Right cardiac atrium (tissue), 5 donors: ENCODE results near the gene PRKN. TPM values are rescaled to one million over a fixed set of nuclear protein-coding genes. Genes with fewer than 3 reads are reported as not detected.

Experiments
- ATAC-seq, 2 donors: fragments of 200-7000 bp; cut with Tn5 transposase; one replicate each; pipeline versions ENCODE4 v1.8.0 to v1.9.1; 2020; ENCODE audit warnings: moderate library complexity in 2 of 2, mild to moderate bottlenecking in 1 of 2
- DNase-seq, 3 donors: peaks; one replicate each; pipeline ENCODE4 v3.0.0-alpha.2; 2020
- H3K27ac ChIP-seq: one replicate; pipeline ENCODE4 v1.5.1; 2013; ENCODE audit warnings: mild to moderate bottlenecking, low read length, control low read depth, moderate library complexity
- H3K27me3 ChIP-seq: one replicate; pipeline ENCODE4 v1.6.1; 2013; ENCODE audit not compliant: control insufficient read depth, insufficient read depth
- H3K4me1 ChIP-seq: one replicate; pipeline ENCODE4 v1.6.1; 2013; ENCODE audit warnings: low read length; ENCODE audit not compliant: control insufficient read depth, insufficient read depth
- H3K4me3 ChIP-seq: one replicate; pipeline ENCODE4 v1.5.1; 2013; ENCODE audit warnings: low read length, control low read depth
- H3K9me3 ChIP-seq: one replicate; pipeline ENCODE4 v1.6.1; 2013; ENCODE audit warnings: low read length; ENCODE audit not compliant: control insufficient read depth
- WGBS: extraction: QIAGEN DNeasy Blood & Tissue Kit; methylation state at CpG from one replicate; pipeline ENCODE4 v1.1.7; 2013; 5-methylcytosine and 5-hydroxymethylcytosine counted together
- intact Hi-C, 4 donors: fragments of 100-400 bp; cut with DNase I; formaldehyde crosslinking; loops; one replicate each; pipeline versions ENCODE4 v1.11.0 to v1.14.0; 2022 to 2023
- polyA plus RNA-seq: library from polyadenylated mRNA; stranded (reverse); fragments of 200-250 nt; gene quantifications from one replicate; pipeline ENCODE4 v1.2.3, GENCODE V29; 2013
- total RNA-seq, 4 donors: library from RNA; stranded (reverse); fragmentation: NEBNext Ultra II Directional; extraction: Animal tissue kit (Norgen Biotek cat#: 25700); gene quantifications; one replicate each; pipeline ENCODE4 v1.2.1, GENCODE V29; 2021
- donor health status: healthy with polysubstance abuse.
- donor health status: DM: no; HTN: yes; CAD: no.
- donor health status: DM: no; HTN: no; CAD: no.
- donor health status: DM: no; HTN: yes; CAD: no; lungs with severe emphysema.
- donor health status: DM: yes; HTN: yes; CAD: no.

The PRKN gene
- total and polyA plus RNA-seq, 5 donors = 9.6 to 33.0 (median 24.8) TPM

DNA sequence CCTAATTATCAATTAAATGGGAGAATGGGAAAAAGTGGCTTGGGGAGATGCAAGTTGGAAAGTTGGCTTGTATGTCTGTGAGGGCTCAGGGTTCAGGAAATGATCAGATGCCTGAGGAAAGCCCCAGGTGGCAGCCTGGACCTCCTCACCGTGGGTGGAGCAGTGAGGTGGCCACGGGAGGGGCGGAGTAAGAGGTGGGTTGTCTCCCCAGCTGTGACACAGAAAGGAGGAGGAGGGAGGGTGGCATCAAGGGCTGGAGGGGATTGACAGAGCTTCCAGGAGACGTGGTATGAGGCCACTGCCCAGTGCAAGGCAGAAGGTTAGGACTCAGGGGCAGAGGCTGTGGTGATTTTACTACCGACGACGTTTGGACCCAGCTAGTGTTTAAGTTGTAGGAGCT lies 672.2 kb downstream of the PRKN start:
- H3K4me1 ChIP-seq = peaks cover 2% of the 10 kb centered on the region
- peak overlapping the region; percentile 15 for H3K27ac ChIP-seq
- intact Hi-C loops = no loop called here
- no peaks in the 10 kb centered on the region for H3K27me3 ChIP-seq
- ATAC-seq (peak in 1 of 2 donors; percentile 8), DNase-seq (no peak)
- no peak overlapping the region for H3K4me3 ChIP-seq
- WGBS = 71% methylated on average over 7 of the region's 7 CpGs
- H3K9me3 ChIP-seq = no peaks in the 10 kb centered on the region

DNA sequence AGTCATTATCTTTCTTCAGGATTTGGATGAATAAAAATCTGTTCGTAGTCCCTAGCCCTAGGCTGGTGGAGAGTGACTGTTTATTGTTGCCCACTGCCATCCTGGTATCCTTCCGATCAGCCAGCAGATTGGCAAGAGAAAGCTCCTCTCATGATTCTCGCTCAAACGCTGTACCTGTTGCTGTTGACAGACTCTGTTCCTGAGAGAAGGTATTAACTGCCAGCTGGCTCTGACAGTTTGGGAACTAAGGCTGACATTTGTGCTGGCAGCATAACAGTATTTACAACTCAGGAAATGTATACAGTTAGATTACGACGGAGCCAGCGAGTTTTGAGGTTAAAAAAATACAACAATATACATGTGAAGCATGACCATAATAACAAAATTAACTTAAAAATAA lies 674.5 kb downstream of the PRKN start:
- ATAC-seq (peak in 1 of 2 donors; percentile 26), DNase-seq (no peak)
- H3K4me3 ChIP-seq = no peak overlapping the region
- H3K27me3 ChIP-seq = no peaks in the 10 kb centered on the region
- intact Hi-C loops = no loop called here
- H3K4me1 ChIP-seq = peaks cover 2% of the 10 kb centered on the region
- H3K27ac ChIP-seq = no peak overlapping the region
- WGBS = 56% methylated on average over 7 of the region's 7 CpGs
- no peaks in the 10 kb centered on the region for H3K9me3 ChIP-seq

DNA sequence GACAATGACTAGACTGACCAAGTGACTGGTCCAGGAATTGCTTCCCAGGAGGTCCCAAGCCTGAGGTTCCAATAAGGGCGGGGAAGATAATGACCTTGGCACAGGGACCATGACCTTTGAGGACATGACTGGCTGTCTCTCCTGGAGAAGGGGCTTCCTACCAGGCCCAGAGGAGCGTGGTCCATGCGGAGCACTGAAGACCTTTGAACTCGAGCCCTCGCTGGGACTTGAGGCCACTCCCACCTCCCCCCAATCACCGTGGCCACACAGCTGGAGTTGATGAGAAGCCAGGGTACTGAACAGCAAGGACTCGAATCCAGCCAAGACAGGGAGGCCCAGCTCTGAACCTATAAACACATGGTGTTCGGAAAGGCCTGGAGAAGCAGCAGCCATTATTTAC lies 677.0 kb downstream of the PRKN start:
- H3K9me3 ChIP-seq = no peaks in the 10 kb centered on the region
- DNase-seq = no peak
- WGBS = 91% methylated on average over 8 of the region's 8 CpGs
- H3K27ac ChIP-seq = no peak overlapping the region
- intact Hi-C loops = no loop called here
- no peak overlapping the region for H3K4me3 ChIP-seq
- ATAC-seq = peak in 1 of 2 donors; percentile 26
- H3K4me1 ChIP-seq = peaks cover 2% of the 10 kb centered on the region
- no peaks in the 10 kb centered on the region for H3K27me3 ChIP-seq

DNA sequence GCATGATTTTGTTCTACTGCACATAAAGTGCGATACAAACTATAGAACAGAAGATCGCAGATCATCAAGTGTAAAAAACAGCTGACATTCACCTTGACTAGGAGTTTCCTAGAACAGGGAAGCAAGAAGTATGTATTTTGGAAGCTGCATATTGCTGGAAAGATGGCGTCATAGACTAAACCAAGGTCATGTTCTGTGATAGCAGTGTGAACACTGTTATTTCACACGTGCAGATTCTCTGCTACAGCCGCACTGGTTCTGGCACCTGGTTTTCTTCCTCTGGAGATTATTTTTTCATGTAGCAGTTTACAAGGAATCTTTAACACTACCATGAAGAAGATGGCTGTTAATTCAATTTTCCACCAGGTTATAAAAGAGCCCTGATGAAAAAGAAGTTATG lies 681.2 kb downstream of the PRKN start:
- intact Hi-C loops = no loop called here
- H3K4me1 ChIP-seq = no peaks in the 10 kb centered on the region
- no peak for ATAC-seq
- H3K4me3 ChIP-seq = no peak overlapping the region
- no peaks in the 10 kb centered on the region for H3K9me3 ChIP-seq
- 86% methylated on average over 5 of the region's 5 CpGs for WGBS
- no peak for DNase-seq
- no peaks in the 10 kb centered on the region for H3K27me3 ChIP-seq
- H3K27ac ChIP-seq = no peak overlapping the region

DNA sequence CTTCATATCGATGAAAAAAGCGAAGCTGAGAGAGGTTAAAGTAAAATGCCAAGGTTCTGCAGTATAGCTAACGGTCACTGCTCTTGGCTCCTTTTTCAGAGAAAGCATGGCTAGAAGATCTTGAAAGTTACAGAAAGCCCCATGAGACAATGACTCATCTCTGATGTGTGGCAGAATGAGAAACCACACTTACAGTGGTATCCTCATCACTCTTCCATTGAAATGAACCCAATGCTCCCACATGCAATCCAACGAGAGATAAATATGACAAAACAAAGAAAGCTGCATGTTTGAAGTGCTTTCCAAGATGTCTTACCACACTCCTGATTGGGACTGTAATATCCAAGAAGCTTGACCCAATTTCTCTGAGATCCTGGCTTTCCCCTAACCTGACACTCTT lies 694.9 kb downstream of the PRKN start:
- intact Hi-C loops = no loop called here
- Histone ChIP-seq H3K4me3 (no peak overlapping the region), H3K4me1 (no peaks in the 10 kb centered on the region), H3K9me3 (no peaks in the 10 kb centered on the region), H3K27ac (no peak overlapping the region), H3K27me3 (no peaks in the 10 kb centered on the region)
- ATAC-seq (no peak), DNase-seq (no peak)
- WGBS = 75% methylated on average over 4 of the region's 4 CpGs

DNA sequence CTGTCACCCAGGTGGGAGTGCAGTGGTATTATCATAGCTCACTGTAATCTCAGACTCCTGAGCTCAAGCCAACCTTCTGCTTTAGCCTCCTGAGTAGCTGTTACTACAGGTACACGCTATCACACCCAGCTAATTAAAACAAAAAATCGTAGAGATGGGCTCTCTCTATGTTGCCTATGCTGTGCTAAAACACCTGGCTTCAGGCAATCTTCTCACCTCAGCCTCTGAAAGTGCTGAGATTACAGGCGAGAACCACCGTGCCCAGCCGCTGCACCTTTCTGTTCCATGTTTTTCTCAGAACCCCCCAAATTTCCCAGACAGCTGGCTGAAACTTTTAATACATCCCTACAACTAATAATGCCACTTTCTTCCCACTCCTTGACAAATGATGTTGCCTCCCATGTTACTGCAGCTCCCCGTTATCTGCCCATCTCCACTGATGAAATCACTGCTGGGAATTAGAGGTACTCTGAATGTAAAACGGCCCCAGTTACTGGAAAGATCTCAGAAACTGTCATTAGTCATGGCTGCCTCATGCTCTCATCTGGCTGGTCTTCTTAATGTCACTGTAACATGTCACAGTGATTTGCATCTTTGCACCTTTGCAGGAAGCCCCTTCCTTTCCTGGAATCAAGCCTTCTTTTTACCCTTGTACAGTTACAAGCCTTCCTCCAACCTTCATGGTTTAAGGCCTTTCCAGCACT lies 697.5 kb downstream of the PRKN start:
- H3K27me3 ChIP-seq = no peaks in the 10 kb centered on the region
- no peaks in the 10 kb centered on the region for H3K4me1 ChIP-seq
- ATAC-seq (no peak), DNase-seq (no peak)
- H3K4me3 ChIP-seq = no peak overlapping the region
- WGBS = 86% methylated on average over 7 of the region's 7 CpGs
- H3K9me3 ChIP-seq = no peaks in the 10 kb centered on the region
- intact Hi-C loops = no loop called here
- H3K27ac ChIP-seq = no peak overlapping the region

DNA sequence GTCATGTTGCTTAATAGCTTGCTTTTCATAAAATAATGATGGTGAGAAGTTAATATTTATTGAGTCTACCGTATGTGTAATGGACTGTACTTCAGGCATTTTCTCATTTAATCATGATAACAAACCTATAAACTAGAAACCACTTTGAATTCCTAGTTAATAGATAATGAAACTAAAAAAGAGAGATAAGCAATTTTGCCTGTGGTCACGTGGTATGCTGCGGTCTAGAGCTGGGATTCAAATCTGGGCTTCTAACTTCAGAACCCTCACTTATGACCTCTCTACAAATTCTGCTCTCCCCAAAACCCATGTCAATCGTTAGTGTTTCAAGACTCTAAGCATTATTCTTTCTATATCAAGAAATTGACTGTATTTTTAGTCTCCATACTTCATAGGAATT lies 700.7 kb downstream of the PRKN start:
- H3K9me3 ChIP-seq = no peaks in the 10 kb centered on the region
- 76% methylated on average over 4 of the region's 4 CpGs for WGBS
- DNase-seq (no peak), ATAC-seq (no peak)
- intact Hi-C loops = no loop called here
- H3K4me3 ChIP-seq = no peak overlapping the region
- no peaks in the 10 kb centered on the region for H3K4me1 ChIP-seq
- H3K27ac ChIP-seq = no peak overlapping the region
- no peaks in the 10 kb centered on the region for H3K27me3 ChIP-seq

DNA sequence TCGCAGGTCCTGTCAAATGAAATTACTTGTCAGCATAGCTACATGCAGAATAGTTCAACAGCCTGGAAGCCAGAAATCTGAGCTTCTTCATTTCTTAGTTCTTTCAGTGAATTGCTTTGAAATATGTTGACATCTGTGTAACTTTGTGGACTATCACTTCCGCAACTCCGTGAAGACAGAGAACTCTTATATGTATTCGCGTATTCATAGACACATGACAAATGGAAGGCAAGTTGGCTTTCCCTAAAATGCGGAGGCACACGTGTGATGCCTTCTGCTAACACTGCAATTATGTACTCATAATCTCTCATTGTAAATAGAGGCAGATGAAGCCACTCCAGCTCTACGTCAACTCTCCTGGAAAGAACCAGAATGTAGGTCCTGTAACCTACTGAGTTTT lies 701.5 kb downstream of the PRKN start:
- Histone ChIP-seq H3K4me3 (no peak overlapping the region), H3K9me3 (no peaks in the 10 kb centered on the region), H3K4me1 (no peaks in the 10 kb centered on the region), H3K27me3 (no peaks in the 10 kb centered on the region), H3K27ac (no peak overlapping the region)
- 92% methylated on average over 8 of the region's 8 CpGs for WGBS
- no peak for DNase-seq
- intact Hi-C loops = no loop called here
- no peak for ATAC-seq

DNA sequence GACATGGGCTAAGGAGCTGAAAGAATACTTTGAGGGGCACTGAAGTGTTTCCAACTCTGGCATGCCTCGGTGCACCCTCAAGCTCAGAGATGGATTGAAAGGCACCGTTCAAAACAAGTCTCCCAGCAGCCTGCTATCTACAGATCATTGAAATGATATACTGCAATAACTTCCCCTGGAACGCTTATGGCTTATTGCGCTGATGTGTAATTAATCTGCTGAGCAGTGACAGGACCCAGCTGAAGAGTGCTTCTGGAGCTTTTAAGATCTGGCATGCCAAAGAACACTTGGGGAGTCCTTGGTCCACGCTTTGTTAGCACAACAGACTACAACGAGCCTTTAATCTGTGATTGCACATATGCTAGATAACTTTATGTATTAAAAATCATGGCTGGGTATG lies 708.2 kb downstream of the PRKN start:
- no peaks in the 10 kb centered on the region for H3K9me3 ChIP-seq
- H3K27me3 ChIP-seq = no peaks in the 10 kb centered on the region
- intact Hi-C loops = no loop called here
- ATAC-seq (no peak), DNase-seq (no peak)
- no peaks in the 10 kb centered on the region for H3K4me1 ChIP-seq
- 55% methylated on average over 6 of the region's 6 CpGs for WGBS
- H3K27ac ChIP-seq = no peak overlapping the region
- no peak overlapping the region for H3K4me3 ChIP-seq

DNA sequence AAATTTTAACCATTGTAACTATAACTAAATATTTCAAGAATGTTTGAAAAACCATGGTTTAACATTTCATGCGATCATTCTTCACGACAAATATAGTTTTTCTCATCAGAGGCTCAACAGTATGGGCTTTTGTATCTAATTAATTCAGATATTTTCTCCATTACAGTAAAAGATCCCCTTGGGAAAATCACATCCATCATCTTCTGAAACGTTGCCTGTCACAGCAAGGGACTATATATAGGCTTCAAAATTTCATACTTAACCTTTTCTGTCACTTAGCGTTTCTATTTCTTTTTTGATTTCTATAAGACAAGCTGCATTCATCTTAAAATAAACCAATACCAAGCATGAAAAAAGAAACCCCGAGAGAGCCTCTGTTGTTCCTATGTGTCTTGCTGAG lies 710.0 kb downstream of the PRKN start:
- Histone ChIP-seq H3K4me1 (no peaks in the 10 kb centered on the region), H3K27me3 (no peaks in the 10 kb centered on the region), H3K27ac (no peak overlapping the region), H3K9me3 (no peaks in the 10 kb centered on the region), H3K4me3 (no peak overlapping the region)
- DNase-seq (no peak), ATAC-seq (no peak)
- 78% methylated on average over 5 of the region's 5 CpGs for WGBS
- intact Hi-C loops = no loop called here

DNA sequence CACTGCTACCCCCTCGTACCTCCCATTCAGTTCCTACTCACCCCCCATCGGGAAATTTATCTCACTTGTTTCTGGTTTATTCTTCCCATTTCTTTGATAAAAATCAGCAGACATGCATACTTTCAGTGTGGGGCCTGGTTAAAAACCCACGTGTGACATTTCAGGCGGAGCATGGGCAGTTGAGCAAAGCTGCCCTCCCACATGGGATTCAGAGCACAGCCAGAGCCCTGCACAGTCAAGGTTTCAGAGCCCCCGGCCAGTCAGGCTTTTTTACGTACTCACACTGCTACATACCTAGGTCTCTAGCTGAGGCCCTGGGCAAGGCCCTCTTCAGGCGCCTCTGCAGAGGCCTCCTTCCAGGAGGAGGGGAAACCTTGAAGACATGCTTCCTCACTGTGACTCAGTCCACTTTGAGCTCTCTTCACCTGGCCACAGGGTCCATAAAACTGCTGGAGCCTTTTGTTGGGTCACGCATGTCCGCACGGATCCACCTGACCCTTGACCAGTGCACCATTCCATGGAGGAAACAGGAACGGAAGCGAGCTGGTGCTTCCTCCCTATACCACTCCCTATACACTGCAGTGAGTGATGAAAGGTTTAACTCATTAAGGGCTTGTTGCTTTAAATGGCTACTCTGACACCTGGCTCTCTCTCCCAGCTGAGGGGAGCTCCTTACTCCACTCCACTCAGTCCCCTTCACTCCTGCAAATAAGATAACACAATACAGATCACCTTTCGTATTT lies 713.3 kb downstream of the PRKN start:
- no peaks in the 10 kb centered on the region for H3K27me3 ChIP-seq
- ATAC-seq (peak in 1 of 2 donors; percentile 11), DNase-seq (no peak)
- H3K9me3 ChIP-seq = no peaks in the 10 kb centered on the region
- intact Hi-C loops = no loop called here
- H3K4me3 ChIP-seq = no peak overlapping the region
- H3K27ac ChIP-seq = no peak overlapping the region
- no peaks in the 10 kb centered on the region for H3K4me1 ChIP-seq
- WGBS = 86% methylated on average over 13 of the region's 13 CpGs
